AG04449 (cell line): ENCODE data around the gene GKN2.

Experiments
- CTCF ChIA-PET: fragments of 350-600 bp; formaldehyde crosslinking; extraction: SDS; loops from one replicate; lab custom pipeline; 2021; ENCODE audit warnings: antibody characterized with exemption; lab: Yijun Ruan, JAX
- POLR2A ChIA-PET: fragments of 400-600, 350-600 bp; formaldehyde crosslinking; extraction: SDS; loops from one replicate; lab custom pipeline; 2020; ENCODE audit warnings: antibody characterized with exemption, inconsistent platforms; lab: Yijun Ruan, JAX
- DNase-seq: peaks from one replicate; pipeline ENCODE4 v3.0.0-alpha.2; 2010; ENCODE audit warnings: low read depth, low spot score
- H3K4me3 ChIP-seq: 2 replicates; pipeline ENCODE4 v1.5.1; 2011; ENCODE audit warnings: low read depth, mild to moderate bottlenecking, control low read depth, low read length
- TF ChIP-seq, protein P1 (sequence below): IDR thresholded peaks from one replicate; pipeline ENCODE4 v1.5.1; 2011; ENCODE audit warnings: mild to moderate bottlenecking, moderate library complexity, low read length, control low read depth, inconsistent platforms; ENCODE audit not compliant: insufficient read depth; ENCODE audit errors: missing control alignments

Gene GKN2

GRCh38 chr2:68934021-68934420 lies 18.7 kb downstream of the GKN2 start:
- ChIA-PET CTCF (interaction anchor here (1.7 to 3.5 kb wide), 4 partner anchors 9 to 471 kb away, joined by 6 to 24 read pairs (median 12); no protein-coding TSS in a partner anchor), POLR2A (no interaction called here)
- TF ChIP-seq, protein P1, sequence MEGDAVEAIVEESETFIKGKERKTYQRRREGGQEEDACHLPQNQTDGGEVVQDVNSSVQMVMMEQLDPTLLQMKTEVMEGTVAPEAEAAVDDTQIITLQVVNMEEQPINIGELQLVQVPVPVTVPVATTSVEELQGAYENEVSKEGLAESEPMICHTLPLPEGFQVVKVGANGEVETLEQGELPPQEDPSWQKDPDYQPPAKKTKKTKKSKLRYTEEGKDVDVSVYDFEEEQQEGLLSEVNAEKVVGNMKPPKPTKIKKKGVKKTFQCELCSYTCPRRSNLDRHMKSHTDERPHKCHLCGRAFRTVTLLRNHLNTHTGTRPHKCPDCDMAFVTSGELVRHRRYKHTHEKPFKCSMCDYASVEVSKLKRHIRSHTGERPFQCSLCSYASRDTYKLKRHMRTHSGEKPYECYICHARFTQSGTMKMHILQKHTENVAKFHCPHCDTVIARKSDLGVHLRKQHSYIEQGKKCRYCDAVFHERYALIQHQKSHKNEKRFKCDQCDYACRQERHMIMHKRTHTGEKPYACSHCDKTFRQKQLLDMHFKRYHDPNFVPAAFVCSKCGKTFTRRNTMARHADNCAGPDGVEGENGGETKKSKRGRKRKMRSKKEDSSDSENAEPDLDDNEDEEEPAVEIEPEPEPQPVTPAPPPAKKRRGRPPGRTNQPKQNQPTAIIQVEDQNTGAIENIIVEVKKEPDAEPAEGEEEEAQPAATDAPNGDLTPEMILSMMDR = no peak
- H3K4me3 ChIP-seq = no peak overlapping the region
- DNase-seq = no peak

DNA sequence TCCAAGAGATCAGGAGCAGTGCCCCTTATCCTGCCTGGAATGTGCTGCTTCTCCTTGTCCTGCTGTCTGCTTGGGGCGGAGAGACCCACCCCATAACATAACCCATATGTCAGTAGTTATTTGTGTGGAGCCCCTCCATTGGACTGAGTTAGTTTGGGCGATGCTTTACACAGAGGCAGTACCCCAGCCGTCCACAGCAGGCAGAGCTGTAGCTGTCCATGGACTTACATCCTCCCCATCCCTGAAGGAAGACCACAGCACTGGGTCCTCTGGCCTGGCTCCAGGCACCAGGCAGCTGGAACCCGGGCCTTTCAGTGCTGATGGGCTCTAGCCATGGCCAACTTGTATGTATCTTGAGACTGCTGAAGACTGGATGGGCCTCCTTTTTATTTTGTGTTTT lies 20.3 kb downstream of the GKN2 start:
- DNase-seq = no peak
- CTCF ChIA-PET = interaction anchor here (0.7 to 3.5 kb wide), 4 partner anchors 11 to 469 kb away, joined by 3 to 24 read pairs (median 6); no protein-coding TSS in a partner anchor
- TF ChIP-seq, protein P1 = no peak
- H3K4me3 ChIP-seq = no peak overlapping the region
- POLR2A ChIA-PET = no interaction called here

DNA sequence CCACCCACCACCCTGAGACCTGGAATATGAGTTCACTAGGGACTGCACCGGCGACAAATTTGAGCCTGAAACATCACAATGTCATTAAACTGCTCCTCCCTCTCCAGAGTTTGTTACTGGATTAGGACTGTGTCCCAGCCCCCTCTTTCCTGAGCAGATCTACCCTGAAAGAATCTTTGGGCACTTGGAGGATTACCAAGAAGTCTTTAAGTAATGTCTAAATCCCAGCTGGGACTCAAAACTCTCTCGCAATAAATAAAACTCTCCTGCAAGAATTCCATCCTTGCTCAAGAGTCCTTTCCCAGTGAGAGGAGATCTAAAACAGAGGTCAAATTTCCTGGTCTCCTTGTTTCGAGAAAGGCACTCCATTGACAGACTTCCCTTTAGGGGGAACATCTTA lies 20.9 kb downstream of the GKN2 start:
- ChIA-PET CTCF (interaction anchor here (1.2 to 2.0 kb wide), 3 partner anchors 9 to 469 kb away, joined by 3 to 7 read pairs (median 4); no protein-coding TSS in a partner anchor), POLR2A (no interaction called here)
- H3K4me3 ChIP-seq = no peak overlapping the region
- DNase-seq = peak; percentile 54
- TF ChIP-seq, protein P1 = no peak

DNA sequence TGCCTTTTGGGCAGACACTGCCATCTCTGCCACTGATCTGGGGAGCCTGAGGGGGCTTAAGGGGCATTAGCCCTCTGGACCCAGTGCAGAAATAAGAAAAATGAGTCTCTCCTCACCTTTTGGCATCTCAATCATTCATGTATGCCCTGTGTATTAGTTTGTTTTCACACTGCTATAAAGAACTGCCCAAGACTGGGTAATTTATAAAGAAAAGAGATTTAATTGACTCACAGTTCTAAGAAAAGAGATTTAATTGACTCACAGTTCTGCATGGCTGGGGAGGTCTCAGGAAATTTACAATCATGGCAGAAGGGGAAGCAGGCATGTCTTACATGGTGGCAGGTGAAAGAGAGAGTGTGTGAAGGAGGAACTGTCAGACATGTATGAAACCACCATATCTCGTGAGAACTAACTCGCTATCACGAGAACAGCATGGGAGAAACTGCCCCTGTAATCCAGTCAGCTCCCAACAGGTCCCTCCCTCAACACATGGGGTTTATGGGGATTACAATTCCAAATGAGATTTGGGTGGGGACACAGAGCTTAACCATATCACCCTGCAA lies 21.5 kb downstream of the GKN2 start:
- TF ChIP-seq, protein P1 = no peak
- no peak for DNase-seq
- CTCF ChIA-PET = interaction anchor here (1.2 kb wide), 1 partner anchor 9 kb away, joined by 3 read pairs; no protein-coding TSS in a partner anchor
- POLR2A ChIA-PET = no interaction called here
- H3K4me3 ChIP-seq = no peak overlapping the region

DNA sequence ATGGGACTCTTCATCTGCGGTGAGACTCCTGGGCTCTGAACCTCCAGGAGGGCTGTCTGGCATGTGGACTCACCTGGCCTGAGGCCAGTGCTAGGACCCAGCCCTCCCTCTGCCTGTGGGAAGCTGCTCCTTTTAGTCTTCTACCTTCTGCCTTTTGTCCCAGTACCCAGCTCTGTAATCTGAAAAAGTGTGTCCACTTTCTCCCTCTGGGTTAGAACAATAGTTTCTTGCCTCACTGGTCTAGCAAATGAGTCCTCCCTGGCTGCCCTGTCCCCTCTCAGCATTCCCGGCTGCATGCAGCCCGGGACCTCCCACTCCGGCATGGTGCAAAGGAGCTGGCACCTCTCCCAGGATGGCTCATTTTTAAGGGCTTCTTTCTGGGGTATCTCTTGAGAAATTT lies 25.9 kb downstream of the GKN2 start:
- TF ChIP-seq, protein P1 = no peak
- no peak for DNase-seq
- ChIA-PET POLR2A (no interaction called here), CTCF (interaction anchor here (0.7 to 9.2 kb wide), 17 partner anchors 10 to 463 kb away, joined by 3 to 143 read pairs (median 4); no protein-coding TSS in a partner anchor)
- H3K4me3 ChIP-seq = no peak overlapping the region

DNA sequence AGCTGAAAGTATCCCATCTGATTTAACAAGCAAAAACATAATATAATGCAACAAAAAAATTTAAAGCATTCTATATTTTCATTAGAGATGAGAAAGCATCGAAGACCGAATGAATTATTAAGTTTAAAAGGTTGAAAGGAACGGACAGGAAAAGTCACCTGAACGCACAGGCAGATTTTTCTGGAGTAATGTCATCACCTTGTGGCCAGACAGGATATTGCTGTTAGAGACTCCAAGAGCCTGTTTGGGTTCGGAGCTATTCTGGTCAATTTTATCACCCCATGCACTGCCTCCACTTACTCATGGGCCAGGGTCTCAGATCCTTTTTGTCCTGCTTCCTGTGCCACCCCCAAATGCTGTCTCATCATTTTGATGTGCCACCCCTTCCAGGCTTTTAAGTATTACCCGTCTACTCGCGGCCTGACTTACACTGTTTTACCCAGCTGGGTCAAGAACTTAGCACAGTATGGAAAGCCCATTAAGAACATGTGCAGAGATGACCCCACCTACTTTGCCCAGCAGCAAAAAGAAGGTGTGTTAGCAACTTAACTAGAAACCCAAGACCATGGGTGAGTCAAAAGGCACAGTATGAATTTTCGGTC lies 27.3 kb downstream of the GKN2 start:
- POLR2A ChIA-PET = no interaction called here
- CTCF ChIA-PET = interaction anchor here (0.7 to 9.2 kb wide), 34 partner anchors 9 to 461 kb away, joined by 3 to 143 read pairs (median 4); partner anchors contain the start of gene ARHGAP25
- no peak for DNase-seq
- H3K4me3 ChIP-seq = no peak overlapping the region
- TF ChIP-seq, protein P1 = peak; percentile 72
